A549 (cell line): ENCODE results near the gene DYRK1A. TPM values are rescaled to one million over a fixed set of nuclear protein-coding genes. Genes with fewer than 3 reads are reported as not detected.

Source experiments
- ATAC-seq, 2 experiments: fragments of 200-7000 bp in 1 of 2; fragments of >200 bp in 1 of 2; cut with Nextera tagmentation in 1 of 2; cut with Tn5 transposase in 1 of 2; 3 replicates each; pipeline versions ENCODE4 v1.8.0 to v1.9.1; 2018 to 2020; ENCODE audit warnings: mild to moderate bottlenecking in 1 of 2, moderate library complexity in 1 of 2
- CTCF ChIA-PET: fragments of 300-600 bp; sonication (Branson Sonifier 250); formaldehyde crosslinking; extraction: SDS; loops from one replicate; lab custom pipeline; 2021; ENCODE audit warnings: antibody characterized with exemption, inconsistent platforms; lab: Yijun Ruan, JAX
- POLR2A ChIA-PET: fragments of 350-600 bp; formaldehyde crosslinking; extraction: SDS; loops from one replicate; lab custom pipeline; 2021; ENCODE audit warnings: antibody characterized with exemption, inconsistent platforms; lab: Yijun Ruan, JAX
- DNase-seq, 2 experiments: peaks; one replicate each; pipeline versions ENCODE4 v3.0.0 to v3.0.0-alpha.2; 2011 to 2016; ENCODE audit warnings: low read depth in 1 of 2, low spot score in 1 of 2
- FAIRE-seq: peaks from 2 replicates; lab custom pipeline; 2011; peaks lifted over from hg19 to GRCh38; lab: Jason Lieb, UNC
- H3K27ac ChIP-seq, 2 experiments: fragments of >200 bp; sonication (Bioruptor Twin); formaldehyde crosslinking; 3 replicates each; pipeline ENCODE4 v1.5.1; 2016 to 2017
- H3K4me1 ChIP-seq: fragments of >200 bp; sonication (Bioruptor Twin); formaldehyde crosslinking; 3 replicates; pipeline ENCODE4 v1.6.1; 2016
- H3K4me2 ChIP-seq: fragments of >200 bp; sonication (Bioruptor Twin); formaldehyde crosslinking; 3 replicates; pipeline ENCODE4 v1.6.1; 2016
- H3K4me3 ChIP-seq: fragments of >200 bp; sonication (Bioruptor Twin); formaldehyde crosslinking; 3 replicates; pipeline ENCODE4 v1.5.1; 2016
- H3K9me3 ChIP-seq: fragments of >200 bp; sonication (Bioruptor Twin); formaldehyde crosslinking; 3 replicates; pipeline ENCODE4 v1.6.1; 2016
- ATOH8 ChIP-seq: fragments of 250-450 bp; sonication (Bioruptor Pico); IDR thresholded peaks from 2 replicates; pipeline ENCODE4 v1.5.0; 2020; ENCODE audit warnings: low read depth, mild to moderate bottlenecking, moderate library complexity
- CEBPB ChIP-seq, 2 experiments: fragments of >200 bp in 1 of 2; sonication (Bioruptor Twin) in 1 of 2; formaldehyde crosslinking in 1 of 2; IDR thresholded peaks; 2 replicates each; pipeline ENCODE4 v1.6.1; 2012 to 2016
- EHF ChIP-seq: fragments of 250-450 bp; sonication (Bioruptor Pico); IDR thresholded peaks from 2 replicates; pipeline ENCODE4 v1.5.0; 2020; ENCODE audit warnings: mild to moderate bottlenecking
- EHMT2 ChIP-seq: fragments of 200-600 bp; sonication (generic); IDR thresholded peaks from 2 replicates; pipeline ENCODE4 v1.6.1; 2016; ENCODE audit warnings: antibody characterized with exemption, low read depth, mild to moderate bottlenecking, moderate library complexity
- EP300 ChIP-seq, 2 experiments: fragments of >200 bp; sonication (Bioruptor Twin); formaldehyde crosslinking; IDR thresholded peaks; 2 replicates in 1 of 2; 3 replicates in 1 of 2; pipeline ENCODE4 v1.6.1; 2016 to 2017
- HDAC2 ChIP-seq: fragments of 200-600 bp; sonication (generic); IDR thresholded peaks from 2 replicates; pipeline ENCODE4 v1.6.1; 2016
- HMGXB4 ChIP-seq: fragments of 250-450 bp; sonication (Bioruptor Pico); IDR thresholded peaks from 2 replicates; pipeline ENCODE4 v1.5.0; 2021; ENCODE audit warnings: mild to moderate bottlenecking, moderate library complexity, borderline replicate concordance
- HOXA7 ChIP-seq: fragments of 250-450 bp; sonication (Bioruptor Pico); IDR thresholded peaks from 2 replicates; pipeline ENCODE4 v1.5.0; 2020; ENCODE audit warnings: mild to moderate bottlenecking, moderate library complexity
- HOXB13 ChIP-seq: fragments of 250-450 bp; sonication (Bioruptor Pico); IDR thresholded peaks from 2 replicates; pipeline ENCODE4 v1.5.0; 2020; ENCODE audit warnings: low read depth, mild to moderate bottlenecking, moderate library complexity
- KDM5A ChIP-seq: fragments of 200-600 bp; sonication (generic); IDR thresholded peaks from 2 replicates; pipeline ENCODE4 v1.6.1; 2016; ENCODE audit warnings: antibody characterized with exemption, mild to moderate bottlenecking
- NFE2L2 ChIP-seq: fragments of 150-350 bp; conservative IDR thresholded peaks from 2 replicates; pipeline ENCODE4 v1.6.1; 2014; ENCODE audit warnings: low read length
- POLR2A ChIP-seq: IDR thresholded peaks from 2 replicates; pipeline ENCODE4 v1.6.1; 2012; ENCODE audit warnings: mild to moderate bottlenecking, low read length
- POLR2AphosphoS2 ChIP-seq: conservative IDR thresholded peaks from 2 replicates; pipeline ENCODE4 v1.6.1; 2012; ENCODE audit warnings: low read length, improper control_type of control experiment, inconsistent platforms
- RFX5 ChIP-seq: fragments of 450-650 bp; IDR thresholded peaks from 2 replicates; pipeline ENCODE4 v1.7.1; 2014; ENCODE audit warnings: antibody characterized with exemption, mild to moderate bottlenecking, moderate library complexity
- SREBF2 ChIP-seq: fragments of 450-650 bp; IDR thresholded peaks from 2 replicates; pipeline ENCODE4 v1.6.1; 2014; ENCODE audit warnings: mild to moderate bottlenecking, moderate library complexity
- TFCP2L1 ChIP-seq: fragments of 250-450 bp; sonication (Bioruptor Pico); IDR thresholded peaks from 2 replicates; pipeline ENCODE4 v1.5.0; 2021; ENCODE audit warnings: mild to moderate bottlenecking
- TP53 ChIP-seq: fragments of 250-450 bp; sonication (Bioruptor Pico); IDR thresholded peaks from 2 replicates; pipeline ENCODE4 v1.5.0; 2021; ENCODE audit warnings: mild to moderate bottlenecking, moderate library complexity
- USF2 ChIP-seq: fragments of 450-650 bp; IDR thresholded peaks from 2 replicates; pipeline ENCODE4 v1.6.1; 2014; ENCODE audit warnings: antibody characterized with exemption
- ZC3H11A ChIP-seq: fragments of 450-650 bp; IDR thresholded peaks from 2 replicates; pipeline ENCODE4 v1.6.1; 2014; ENCODE audit warnings: antibody characterized with exemption, mild to moderate bottlenecking
- ZFP36 ChIP-seq: fragments of 450-650 bp; IDR thresholded peaks from 2 replicates; pipeline ENCODE4 v1.6.1; 2014; ENCODE audit warnings: borderline replicate concordance; ENCODE audit not compliant: partially characterized antibody
- WGBS: methylation state at CpG from one replicate; pipeline ENCODE4 v1.1.6; 2017; ENCODE audit errors: missing lambda C conversion rate; 5-methylcytosine and 5-hydroxymethylcytosine counted together
- polyA plus RNA-seq, 4 experiments: library from polyadenylated mRNA; depleted of rRNA in 3 of 4; stranded (reverse); fragments of >200 nt; fragmentation: RNase III in 1 of 4; extraction: RNeasy Plus Mini Kit Qiagen cat#74134 plus additional on column Dnase treatment in 1 of 4; gene quantifications; 2 replicates in 3 of 4; 3 replicates in 1 of 4; pipeline ENCODE4 v1.2.3, GENCODE V29; 2011 to 2017

DYRK1A gene
- polyA plus RNA-seq, 2 of the 4 experiments (the other 2 are of a cell fraction): 12.7 to 29.4 TPM

- FAIRE-seq: no peak
Observed at GRCh38 chr21:37435120-37435519, 68.5 kb downstream of the DYRK1A start.

GRCh38 chr21:37435711-37436110, 69.1 kb downstream of the DYRK1A start:
- CTCF ChIA-PET: no interaction called here
- Histone ChIP-seq H3K4me2 (no peak overlapping the region), H3K4me1 (peaks cover 6% of the 10 kb centered on the region; the same call in 1 of the 3 replicates), H3K9me3 (no peaks in the 10 kb centered on the region), H3K27ac (no peak overlapping the region), H3K4me3 (no peak overlapping the region)
- TF ChIP-seq CEBPB (IDR thresholded peaks at IDR 0.05) (no peak), HOXA7 (CRISPR knock-in tag) (no peak), ZFP36 (no peak), TFCP2L1 (CRISPR knock-in tag) (no peak), ATOH8 (no peak), POLR2A (no peak), HOXB13 (no peak), EHMT2 (no peak), USF2 (no peak), KDM5A (no peak), SREBF2 (no peak), EHF (CRISPR knock-in tag) (no peak), POLR2AphosphoS2 (no peak), HMGXB4 (CRISPR knock-in tag) (no peak), ZC3H11A (no peak), TP53 (CRISPR knock-in tag) (no peak), NFE2L2 (no peak), EP300 (IDR thresholded peaks at IDR 0.05) (no peak)
- POLR2A ChIA-PET: no interaction called here
- ATAC-seq: no peak
- FAIRE-seq: no peak
- 69% methylated on average over 3 of the region's 3 CpGs for WGBS
- no peak for DNase-seq

More at GRCh38 chr21:37435120-37435519, 68.5 kb downstream of the DYRK1A start:
- ChIA-PET POLR2A (no interaction called here), CTCF (interaction anchor here (1.3 kb wide), 1 partner anchor 26 kb away, joined by 3 read pairs; no protein-coding TSS in a partner anchor)
- H3K27ac ChIP-seq: no peak overlapping the region
- H3K4me1 ChIP-seq: peaks cover 6% of the 10 kb centered on the region; the same call in 1 of the 3 replicates
- peak in 1 of 2 experiments; percentile 61; a peak in 3 of 6 replicates for ATAC-seq
- DNase-seq: peak in 1 of 2 experiments; percentile 38
- no peaks in the 10 kb centered on the region for H3K9me3 ChIP-seq
- no peak overlapping the region for H3K4me3 ChIP-seq
- no peak for TF ChIP-seq HDAC2
- TF ChIP-seq HMGXB4 (CRISPR knock-in tag): no peak
- TF ChIP-seq KDM5A: no peak
- TF ChIP-seq RFX5: peak; percentile 93
- TF ChIP-seq EHMT2: no peak
- no peak for TF ChIP-seq POLR2AphosphoS2
- TF ChIP-seq, all 56 proteins: peak for 1
- no peak overlapping the region for H3K4me2 ChIP-seq
- WGBS: 91% methylated on average over 6 of the region's 6 CpGs
